HG03039 (cell line): ENCODE results near the gene CIAPIN1.
"Not testable (repeated sequence)": the region's sequence is repeated elsewhere in the genome, so short reads cannot be mapped to it uniquely, and the experiment has no call there.

ENCODE experiments used
- ATAC-seq: cut with Tn5 transposase; IDR thresholded peaks from one replicate; pipeline ENCODE4 v1.9.1; 2021; ENCODE audit warnings: mild to moderate bottlenecking, moderate library complexity; ENCODE audit not compliant: unreplicated experiment

Gene CIAPIN1

GRCh38 chr16:57444711-57445110 lies 2.5 kb downstream of the CIAPIN1 start:
- no peak for ATAC-seq

- ATAC-seq = not testable (repeated sequence)
Measured at GRCh38 chr16:57440551-57440950, 6.6 kb downstream of the CIAPIN1 start.

GRCh38 chr16:57439947-57440346 lies 7.2 kb downstream of the CIAPIN1 start:
- ATAC-seq = not testable (repeated sequence)

- no peak for ATAC-seq
Measured at GRCh38 chr16:57435838-57436237, 11.3 kb downstream of the CIAPIN1 start.

GRCh38 chr16:57434003-57434402 lies 13.2 kb downstream of the CIAPIN1 start:
- ATAC-seq = no peak

GRCh38 chr16:57432989-57433388 lies 14.2 kb downstream of the CIAPIN1 start:
- no peak for ATAC-seq

- ATAC-seq = no peak
Measured at GRCh38 chr16:57432505-57432904, 14.7 kb downstream of the CIAPIN1 start.

GRCh38 chr16:57430955-57431354 lies 16.2 kb downstream of the CIAPIN1 start:
- ATAC-seq = no peak

- ATAC-seq = no peak
Measured at GRCh38 chr16:57427824-57428223, 19.4 kb downstream of the CIAPIN1 start.

- no peak for ATAC-seq
Measured at GRCh38 chr16:57427307-57427706, 19.9 kb downstream of the CIAPIN1 start.

GRCh38 chr16:57426356-57426755 lies 20.8 kb downstream of the CIAPIN1 start:
- no peak for ATAC-seq

GRCh38 chr16:57424583-57424982 lies 22.6 kb downstream of the CIAPIN1 start:
- ATAC-seq = no peak

GRCh38 chr16:57423152-57423551 lies 24.0 kb downstream of the CIAPIN1 start:
- no peak for ATAC-seq

- ATAC-seq = no peak
Measured at GRCh38 chr16:57422026-57422944, 24.9 kb downstream of the CIAPIN1 start.

- no peak for ATAC-seq
Measured at GRCh38 chr16:57419506-57419905, 27.7 kb downstream of the CIAPIN1 start.

- no peak for ATAC-seq
Measured at GRCh38 chr16:57416084-57416483, 31.1 kb downstream of the CIAPIN1 start.

- ATAC-seq = no peak
Measured at GRCh38 chr16:57413733-57414132, 33.5 kb downstream of the CIAPIN1 start.

- ATAC-seq = no peak
Measured at GRCh38 chr16:57413301-57413730, 33.9 kb downstream of the CIAPIN1 start.

- ATAC-seq = no peak
Measured at GRCh38 chr16:57412584-57412983, 34.6 kb downstream of the CIAPIN1 start.

GRCh38 chr16:57411362-57411976 lies 35.7 kb downstream of the CIAPIN1 start:
- ATAC-seq = no peak

GRCh38 chr16:57409870-57410587 lies 37.2 kb downstream of the CIAPIN1 start:
- no peak for ATAC-seq
